GM12864 (cell line): ENCODE measurements around the gene SCAMP4.
"Not testable (repeated sequence)": the region's sequence is repeated elsewhere in the genome, so short reads cannot be mapped to it uniquely, and the experiment has no call there.

Source experiments
- DNase-seq: peaks from one replicate; pipeline ENCODE4 v3.0.0-alpha.2; 2011; ENCODE audit warnings: low read depth
- H3K4me3 ChIP-seq: 2 replicates; pipeline ENCODE4 v1.5.1; 2011; ENCODE audit warnings: mild to moderate bottlenecking, low read depth, low read length, control low read depth
- TF ChIP-seq, protein P1 (sequence below): IDR thresholded peaks from 2 replicates; pipeline ENCODE4 v1.5.1; 2011; ENCODE audit warnings: low read depth, mild to moderate bottlenecking, moderate library complexity, low read length, control low read depth, inconsistent platforms; ENCODE audit errors: missing control alignments

Gene SCAMP4

DNA sequence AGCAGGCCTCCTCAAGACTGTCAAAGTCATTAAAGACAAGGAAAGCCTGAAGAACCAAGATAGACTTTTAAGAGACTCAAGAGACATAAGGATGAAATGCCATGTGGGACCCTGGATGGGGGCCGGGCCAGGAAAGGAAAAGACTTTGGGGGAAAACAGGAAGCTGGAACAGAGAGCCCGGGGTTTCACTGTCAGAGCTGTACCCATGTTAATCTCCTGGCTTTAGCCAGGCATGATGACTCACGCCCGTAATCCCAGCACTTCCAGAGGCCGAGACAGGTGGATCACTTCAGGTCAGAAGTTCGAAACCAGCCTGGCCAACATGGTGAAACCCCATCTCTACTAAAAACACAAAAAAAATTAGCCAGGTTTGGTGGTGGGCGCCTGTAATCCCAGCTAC is 36.2 kb upstream of the SCAMP4 start:
- no peak for DNase-seq
- TF ChIP-seq, protein P1, sequence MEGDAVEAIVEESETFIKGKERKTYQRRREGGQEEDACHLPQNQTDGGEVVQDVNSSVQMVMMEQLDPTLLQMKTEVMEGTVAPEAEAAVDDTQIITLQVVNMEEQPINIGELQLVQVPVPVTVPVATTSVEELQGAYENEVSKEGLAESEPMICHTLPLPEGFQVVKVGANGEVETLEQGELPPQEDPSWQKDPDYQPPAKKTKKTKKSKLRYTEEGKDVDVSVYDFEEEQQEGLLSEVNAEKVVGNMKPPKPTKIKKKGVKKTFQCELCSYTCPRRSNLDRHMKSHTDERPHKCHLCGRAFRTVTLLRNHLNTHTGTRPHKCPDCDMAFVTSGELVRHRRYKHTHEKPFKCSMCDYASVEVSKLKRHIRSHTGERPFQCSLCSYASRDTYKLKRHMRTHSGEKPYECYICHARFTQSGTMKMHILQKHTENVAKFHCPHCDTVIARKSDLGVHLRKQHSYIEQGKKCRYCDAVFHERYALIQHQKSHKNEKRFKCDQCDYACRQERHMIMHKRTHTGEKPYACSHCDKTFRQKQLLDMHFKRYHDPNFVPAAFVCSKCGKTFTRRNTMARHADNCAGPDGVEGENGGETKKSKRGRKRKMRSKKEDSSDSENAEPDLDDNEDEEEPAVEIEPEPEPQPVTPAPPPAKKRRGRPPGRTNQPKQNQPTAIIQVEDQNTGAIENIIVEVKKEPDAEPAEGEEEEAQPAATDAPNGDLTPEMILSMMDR = no peak
- no peak overlapping the region for H3K4me3 ChIP-seq

DNA sequence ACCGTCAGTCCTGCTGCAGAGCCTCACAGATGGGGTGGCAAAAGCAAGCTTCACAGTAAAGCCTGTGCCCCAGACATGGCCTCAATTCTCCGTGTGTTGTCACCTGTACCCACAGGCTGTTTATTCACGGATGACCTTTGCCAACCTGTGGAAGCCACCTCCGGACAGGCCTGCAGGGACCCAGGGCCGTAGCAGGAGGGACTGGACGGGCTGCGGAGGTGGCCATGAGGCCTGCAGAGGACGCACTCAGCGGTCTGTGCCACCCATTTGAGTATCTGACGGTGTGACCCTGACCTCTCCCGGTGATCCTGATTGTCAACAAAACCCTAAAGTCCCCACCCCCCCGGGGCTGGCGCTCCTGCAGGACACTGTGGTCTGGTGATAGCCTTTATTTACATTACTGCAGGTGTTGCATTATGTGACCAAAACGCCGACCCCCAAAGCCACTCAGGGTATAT is 34.0 kb upstream of the SCAMP4 start:
- no peak overlapping the region for H3K4me3 ChIP-seq
- TF ChIP-seq, protein P1 = no peak

DNA sequence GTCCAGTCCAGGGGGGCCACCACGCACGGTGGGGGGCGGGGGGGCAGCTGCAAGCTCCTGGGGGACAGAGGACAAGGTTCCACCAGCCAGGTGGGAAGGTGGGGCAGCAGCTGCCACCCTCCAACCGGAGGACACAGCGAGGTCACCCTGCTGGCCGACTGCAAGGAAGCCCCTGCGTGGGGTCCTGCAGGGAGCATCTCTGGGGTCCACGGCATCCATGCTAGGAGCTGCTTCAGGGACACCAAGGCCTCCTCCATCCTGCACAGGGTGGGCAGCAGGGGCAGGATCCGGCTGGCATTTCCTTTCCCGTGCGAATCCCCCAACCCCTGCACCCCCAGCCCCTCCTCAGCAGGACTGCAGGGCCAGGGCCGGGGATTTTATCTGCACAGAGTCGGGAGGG is 33.6 kb upstream of the SCAMP4 start:
- no peak for DNase-seq
- TF ChIP-seq, protein P1 = no peak
- no peak overlapping the region for H3K4me3 ChIP-seq

More for the DNA sequence above, 34.0 kb upstream of the SCAMP4 start:
- no peak for DNase-seq

DNA sequence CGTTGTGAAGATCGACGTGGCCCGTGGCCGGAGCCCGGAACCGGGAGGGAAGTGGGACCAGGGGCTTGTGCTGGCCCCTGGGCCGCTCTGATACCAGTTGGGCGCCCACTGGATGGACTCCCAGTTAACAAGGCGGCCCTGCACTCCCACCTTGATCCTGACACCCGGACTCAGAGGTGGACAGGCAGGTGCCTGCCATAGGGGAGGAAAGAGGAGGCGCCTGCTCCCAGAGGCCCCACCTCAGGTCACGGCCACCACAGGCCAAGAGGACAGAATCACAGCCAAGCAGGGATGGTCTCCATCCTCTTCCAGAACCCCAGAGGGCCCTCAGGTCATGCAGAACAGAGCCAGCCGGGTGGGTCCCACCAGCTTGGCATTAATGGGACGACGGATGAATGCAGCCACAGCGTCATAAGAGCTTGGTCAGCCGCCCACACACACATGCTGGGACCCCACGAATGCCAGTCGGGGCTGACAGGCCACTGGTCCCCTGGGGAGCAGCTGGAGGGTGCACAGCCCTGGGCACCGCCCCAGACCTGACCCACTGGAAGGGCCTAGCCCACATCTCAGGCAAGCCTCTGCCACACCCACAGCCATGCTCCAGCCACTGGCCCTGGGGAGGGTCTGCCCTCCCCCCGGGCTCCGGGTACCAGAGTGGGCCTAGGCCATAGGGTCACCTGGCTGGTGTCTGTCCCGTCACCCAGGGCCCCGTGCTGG is 32.2 kb upstream of the SCAMP4 start:
- DNase-seq = no peak
- TF ChIP-seq, protein P1 = no peak
- no peak overlapping the region for H3K4me3 ChIP-seq

DNA sequence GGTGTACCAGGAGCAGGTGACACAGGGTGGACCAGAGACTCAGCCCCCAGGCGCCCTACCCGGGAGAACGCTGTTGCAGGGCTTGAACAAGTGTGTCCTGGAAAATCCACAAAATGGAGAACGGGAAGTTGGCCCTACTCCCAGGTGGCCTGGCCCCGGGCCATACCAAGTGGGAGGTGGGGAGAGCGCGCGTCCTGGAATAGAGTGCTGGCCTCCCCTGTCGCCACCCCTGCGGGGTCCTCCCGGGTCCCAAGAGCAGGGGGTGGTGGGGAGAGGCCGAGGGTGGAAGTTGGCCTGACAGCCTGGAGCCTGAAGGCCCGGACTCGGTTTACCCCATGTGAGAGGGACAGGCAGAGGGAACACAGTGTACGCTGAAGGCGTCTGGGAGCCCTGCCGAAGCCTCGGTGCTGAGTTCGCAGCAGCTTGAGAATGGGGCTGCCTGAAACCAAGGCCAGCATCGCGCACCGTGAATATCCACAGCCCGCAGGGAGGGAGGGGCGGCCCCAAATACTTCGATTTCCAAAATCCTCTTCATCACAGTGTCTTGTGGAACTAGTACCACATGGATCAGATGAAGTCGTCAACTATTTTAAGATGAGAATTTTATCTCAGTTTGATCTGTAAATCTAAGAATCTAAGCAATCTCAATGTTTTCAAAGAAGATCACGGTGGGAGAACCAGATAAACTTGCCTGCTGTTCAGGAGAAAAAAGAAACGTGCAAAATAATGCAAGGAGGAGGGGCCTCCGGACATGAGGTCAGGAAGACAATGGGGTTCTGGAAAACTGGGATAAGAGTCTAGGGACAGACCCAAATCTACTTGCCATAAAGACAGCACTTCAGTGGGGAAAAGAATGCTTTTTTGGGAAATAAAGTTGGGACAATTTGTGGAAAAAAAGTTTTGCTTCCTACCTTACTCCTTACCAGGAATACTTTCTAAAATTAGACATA is 31.4 kb upstream of the SCAMP4 start:
- no peak for DNase-seq
- peak overlapping the region; percentile 95 for H3K4me3 ChIP-seq
- TF ChIP-seq, protein P1 = no peak

DNA sequence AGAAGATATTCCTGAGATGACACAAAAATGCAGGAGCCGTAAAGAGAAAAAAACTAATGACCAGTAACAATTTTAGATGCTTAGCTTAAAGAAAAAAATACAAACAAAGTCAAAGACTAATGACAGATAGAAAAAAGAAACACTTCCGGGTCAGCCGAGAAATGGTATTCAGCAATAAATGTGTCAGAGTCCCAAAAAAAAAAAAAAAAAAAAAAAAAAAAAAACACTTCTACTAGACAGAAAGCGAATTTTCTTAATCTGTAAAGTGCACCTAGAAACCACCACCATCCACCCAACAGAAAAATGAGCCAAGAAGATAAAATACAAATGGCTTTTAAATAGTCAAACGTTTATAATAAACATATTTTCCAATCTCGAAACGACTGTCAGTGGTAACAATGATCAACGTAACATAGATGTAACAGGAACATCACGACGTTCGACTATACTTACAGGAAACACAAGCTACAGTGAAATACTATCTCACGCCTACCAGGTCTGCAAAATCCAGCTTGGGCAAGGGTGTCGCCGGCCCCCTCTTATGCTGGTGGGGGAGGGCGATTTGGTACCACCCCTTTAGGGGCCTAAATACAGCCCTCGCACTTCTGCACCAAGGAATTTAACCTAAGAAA is 30.5 kb upstream of the SCAMP4 start:
- TF ChIP-seq, protein P1 = no peak

DNA sequence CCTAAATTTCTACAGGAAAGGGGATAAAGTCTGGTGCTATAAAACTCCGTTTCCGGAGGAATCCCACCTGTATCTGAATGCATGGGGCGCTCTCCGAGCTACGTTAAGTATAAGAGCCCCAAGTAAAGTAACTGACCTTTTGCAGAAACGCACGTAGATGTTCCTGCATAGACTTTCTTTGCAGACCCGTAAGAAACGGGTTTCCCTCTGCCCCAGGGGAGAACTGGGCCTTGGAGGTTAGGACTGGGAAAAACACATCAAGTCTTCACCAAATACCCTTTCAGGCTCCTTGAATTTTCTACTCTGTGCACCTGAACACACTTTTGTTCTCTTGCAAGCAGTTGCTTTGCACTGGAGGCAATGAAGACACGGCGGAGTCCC is 29.9 kb upstream of the SCAMP4 start:
- DNase-seq = not testable (repeated sequence)

More for the DNA sequence above, 30.5 kb upstream of the SCAMP4 start:
- H3K4me3 ChIP-seq = peak overlapping the region; percentile 95
- DNase-seq = no peak

More for the DNA sequence above, 29.9 kb upstream of the SCAMP4 start:
- H3K4me3 ChIP-seq = peak overlapping the region; percentile 95
